Large intestine (tissue), 3 donors: ENCODE results near the gene TINCR. TPM values are rescaled to one million over a fixed set of nuclear protein-coding genes. Genes with fewer than 3 reads are reported as not detected.

Source experiments
- DNase-seq, 2 donors: peaks; one replicate each; pipeline versions ENCODE4 v3.0.0 to v3.0.0-alpha.2; 2013
- H3K27ac ChIP-seq: one replicate; pipeline ENCODE4 v1.5.1; 2013; ENCODE audit warnings: low read length
- H3K27me3 ChIP-seq: 2 replicates; pipeline ENCODE4 v1.6.1; 2013; ENCODE audit warnings: low read length; ENCODE audit not compliant: control insufficient read depth, insufficient read depth
- H3K36me3 ChIP-seq: 2 replicates; pipeline ENCODE4 v1.6.1; 2013; ENCODE audit warnings: low read length; ENCODE audit not compliant: control insufficient read depth, insufficient read depth
- H3K4me1 ChIP-seq: one replicate; pipeline ENCODE4 v1.6.1; 2013; ENCODE audit warnings: low read length; ENCODE audit not compliant: control insufficient read depth, insufficient read depth
- H3K4me3 ChIP-seq: one replicate; pipeline ENCODE4 v1.5.1; 2013; ENCODE audit warnings: low read length
- H3K9me3 ChIP-seq: one replicate; pipeline ENCODE4 v1.6.1; 2013; ENCODE audit warnings: mild to moderate bottlenecking, low read depth, low read length, moderate library complexity; ENCODE audit not compliant: control insufficient read depth
- WGBS: methylation state at CpG from one replicate; pipeline ENCODE4 v1.1.5; 2013; ENCODE audit warnings: low lambda C conversion rate; ENCODE audit not compliant: insufficient coverage; 5-methylcytosine and 5-hydroxymethylcytosine counted together
- polyA plus RNA-seq: library from polyadenylated mRNA; unstranded; fragments of 120-200 nt; gene quantifications from one replicate; pipeline ENCODE4 v1.2.1, GENCODE V29; 2013

Gene TINCR
- polyA plus RNA-seq, 1 donor = 0.58 TPM

DNA sequence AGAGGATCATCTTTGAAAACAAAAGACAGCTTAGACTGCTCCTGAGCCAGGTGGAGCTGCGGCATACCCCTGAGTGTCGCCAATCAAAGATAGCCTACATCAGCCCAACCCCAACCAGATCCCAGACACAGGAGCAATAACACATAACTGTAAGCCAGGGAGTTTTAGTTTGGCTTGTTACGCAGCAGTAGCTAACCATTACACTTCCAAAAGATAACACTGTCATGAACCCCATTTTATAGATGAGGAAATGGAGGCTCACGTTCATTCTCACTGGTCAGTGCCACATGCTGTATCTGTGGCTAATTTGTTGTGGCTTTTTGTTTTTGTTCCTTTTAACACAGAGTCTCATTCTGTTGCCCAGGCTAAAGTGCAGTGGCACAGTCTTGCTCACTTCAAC is 47.3 kb downstream of the TINCR start:
- no peak overlapping the region for H3K4me3 ChIP-seq
- DNase-seq = no peak
- no peak overlapping the region for H3K27ac ChIP-seq
- no peaks in the 10 kb centered on the region for H3K9me3 ChIP-seq
- no peaks in the 10 kb centered on the region for H3K36me3 ChIP-seq
- WGBS = no CpG with 5 or more reads among the region's 4 CpGs
- H3K27me3 ChIP-seq = peaks cover 2% of the 10 kb centered on the region
- H3K4me1 ChIP-seq = no peaks in the 10 kb centered on the region

GRCh38 chr19:5519076-5519475 is 48.7 kb downstream of the TINCR start:
- WGBS = no CpG with 5 or more reads among the region's 4 CpGs
- Histone ChIP-seq H3K36me3 (no peaks in the 10 kb centered on the region), H3K4me1 (no peaks in the 10 kb centered on the region), H3K9me3 (no peaks in the 10 kb centered on the region), H3K27ac (no peak overlapping the region), H3K27me3 (peaks cover 2% of the 10 kb centered on the region), H3K4me3 (no peak overlapping the region)
- DNase-seq = no peak

GRCh38 chr19:5515737-5516136 is 52.0 kb downstream of the TINCR start:
- Histone ChIP-seq H3K36me3 (no peaks in the 10 kb centered on the region), H3K4me3 (no peak overlapping the region), H3K27me3 (no peaks in the 10 kb centered on the region), H3K27ac (no peak overlapping the region), H3K9me3 (no peaks in the 10 kb centered on the region), H3K4me1 (no peaks in the 10 kb centered on the region)
- DNase-seq = no peak
- WGBS = no CpG with 5 or more reads among the region's 5 CpGs

DNA sequence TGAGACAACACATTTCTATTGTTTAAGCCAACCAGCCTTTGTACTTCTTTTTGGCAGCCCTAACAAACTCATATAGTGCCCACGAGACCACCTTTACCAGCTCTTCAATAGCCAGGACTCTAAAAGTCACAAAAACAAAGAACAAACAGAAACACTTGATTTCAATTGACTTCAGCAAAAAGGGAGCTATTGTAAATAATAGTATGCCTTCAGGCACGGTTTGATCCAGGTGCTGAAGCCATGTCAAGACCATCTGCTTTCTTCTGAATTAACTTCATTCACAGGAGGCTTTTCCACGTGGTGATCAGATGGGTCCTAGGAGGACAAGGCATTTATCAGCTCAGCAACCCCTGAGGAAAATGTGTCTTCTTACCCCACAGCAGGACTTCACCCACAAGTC is 53.8 kb downstream of the TINCR start:
- H3K9me3 ChIP-seq = no peaks in the 10 kb centered on the region
- 80% methylated on average over 1 of the region's 3 CpGs for WGBS
- H3K4me3 ChIP-seq = no peak overlapping the region
- no peaks in the 10 kb centered on the region for H3K36me3 ChIP-seq
- H3K27ac ChIP-seq = no peak overlapping the region
- DNase-seq = no peak
- no peaks in the 10 kb centered on the region for H3K4me1 ChIP-seq
- no peaks in the 10 kb centered on the region for H3K27me3 ChIP-seq

DNA sequence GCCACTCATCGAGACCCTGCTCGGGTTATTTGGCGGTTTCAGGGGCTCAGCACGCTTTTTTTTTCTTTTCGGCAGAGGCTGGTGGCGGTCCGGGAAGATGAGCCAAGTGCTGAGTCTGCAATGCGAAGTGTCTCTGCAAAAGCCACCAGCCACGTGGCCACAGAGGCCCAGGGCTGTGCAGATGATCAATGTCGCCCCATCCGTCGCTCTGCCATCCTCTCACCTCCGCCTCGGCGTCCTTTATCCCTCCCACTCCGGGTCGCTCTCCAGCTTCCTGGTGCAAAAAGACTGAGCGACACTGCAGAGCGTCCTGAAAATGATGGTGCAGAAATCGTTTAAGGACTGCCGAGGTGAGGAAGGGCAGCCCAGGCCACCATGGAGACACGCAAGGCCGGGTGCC is 55.0 kb downstream of the TINCR start:
- Histone ChIP-seq H3K27me3 (no peaks in the 10 kb centered on the region), H3K9me3 (no peaks in the 10 kb centered on the region), H3K4me3 (no peak overlapping the region), H3K4me1 (no peaks in the 10 kb centered on the region), H3K27ac (no peak overlapping the region), H3K36me3 (no peaks in the 10 kb centered on the region)
- no CpG with 5 or more reads among the region's 23 CpGs for WGBS
- no peak for DNase-seq

Other genes starting within 250 kb of the TINCR start
- gene PTPRS, start 227.1 kb downstream of the TINCR start, polyA plus RNA-seq = 25.3 TPM
- not detected for gene ZNRF4, start 112.5 kb downstream of the TINCR start, polyA plus RNA-seq
- gene SAFB2, start 54.8 kb upstream of the TINCR start, polyA plus RNA-seq = 88.5 TPM
- gene SAFB, start 55.1 kb upstream of the TINCR start, polyA plus RNA-seq = 111 TPM
- gene MICOS13, start 112.6 kb upstream of the TINCR start, polyA plus RNA-seq = 48.0 TPM
- gene HSD11B1L, start 113.1 kb upstream of the TINCR start, polyA plus RNA-seq = 5.7 TPM
- gene RPL36, start 122.3 kb upstream of the TINCR start, polyA plus RNA-seq = 1,331 TPM
- 54.0 TPM for gene LONP1, start 152.2 kb upstream of the TINCR start, polyA plus RNA-seq
- not detected for gene CATSPERD, start 152.7 kb upstream of the TINCR start, polyA plus RNA-seq
- gene PRR22, start 216.8 kb upstream of the TINCR start, polyA plus RNA-seq = 4.6 TPM
- 34.6 TPM for gene DUS3L, start 223.2 kb upstream of the TINCR start, polyA plus RNA-seq
- 2.3 TPM for gene NRTN, start 237.1 kb upstream of the TINCR start, polyA plus RNA-seq